Pancreas (tissue), 10 donors: ENCODE data around the gene CTPS2. TPM values are rescaled to one million over a fixed set of nuclear protein-coding genes. Genes with fewer than 3 reads are reported as not detected.

ENCODE experiments used
- ATAC-seq, 4 donors: fragments of 200-7000 bp; cut with Tn5 transposase; one replicate each; pipeline versions ENCODE4 v1.8.0 to v1.9.1; 2020; ENCODE audit warnings: mild to moderate bottlenecking in 4 of 4, moderate library complexity in 4 of 4
- DNase-seq, 6 donors: peaks; one replicate each; pipeline ENCODE4 v3.0.0-alpha.2; 2020
- FAIRE-seq: peaks from 2 replicates; lab custom pipeline; 2012; peaks lifted over from hg19 to GRCh38; lab: Jason Lieb, UNC
- H3K27ac ChIP-seq, 4 donors: fragments of 200-600 bp; sonication (generic); 1 replicate in 3 of 4; 2 replicates in 1 of 4; pipeline versions ENCODE4 v1.5.0 to v1.8.0; 2020
- H3K27me3 ChIP-seq, 4 donors: fragments of 200-600 bp; one replicate each; pipeline ENCODE4 v1.8.0; 2021
- H3K36me3 ChIP-seq, 3 donors: fragments of 200-600 bp; sonication (generic) in 1 of 3; one replicate each; pipeline versions ENCODE4 v1.5.0 to v1.8.0; 2020 to 2021
- H3K4me1 ChIP-seq, 3 donors: fragments of 200-600 bp; one replicate each; pipeline ENCODE4 v1.8.0; 2021
- H3K4me3 ChIP-seq, 4 donors: fragments of 200-600 bp; sonication (generic) in 2 of 4; one replicate each; pipeline versions ENCODE4 v1.5.0 to v1.8.0; 2020 to 2021
- H3K9me3 ChIP-seq, 4 donors: fragments of 200-600 bp; one replicate each; pipeline ENCODE4 v1.8.0; 2021
- CTCF ChIP-seq, 4 donors: fragments of 200-600 bp; sonication (generic) in 3 of 4; IDR thresholded peaks; one replicate each; pipeline versions ENCODE4 v1.5.0 to v1.8.0; 2021; ENCODE audit warnings: antibody characterized with exemption in 4 of 4
- WGBS, 2 donors: extraction: QIAGEN DNeasy Blood & Tissue Kit; methylation state at CpG; one replicate each; pipeline ENCODE4 v1.1.7; 2013; 5-methylcytosine and 5-hydroxymethylcytosine counted together
- intact Hi-C, 3 donors: fragments of 100-400 bp; cut with DNase I; formaldehyde crosslinking; loops; one replicate each; pipeline versions ENCODE4 v1.11.1 to v1.14.2; 2022
- polyA plus RNA-seq, 2 donors: library from polyadenylated mRNA; stranded (reverse); fragments of 200-250 nt; gene quantifications; one replicate each; pipeline ENCODE4 v1.2.3, GENCODE V29; 2013
- total RNA-seq, 6 donors: library from RNA; stranded (reverse); fragmentation: NEBNext Ultra II Directional in 4 of 6; extraction: Animal tissue kit (Norgen Biotek cat#: 25700) in 4 of 6; gene quantifications; one replicate each; pipeline versions ENCODE4 v1.2.1 to v1.2.4, GENCODE V29; 2021 to 2023
- donor health status: healthy with polysubstance abuse.
- donor health status: DM: no; HTN: no; CAD: no; lungs with moderate emphysema.
- donor health status: DM: no; HTN: no; CAD: no.
- donor health status: control.
- donor health status: control.
- donor health status: Bipolar disorder and iron deficiency.
- donor health status: DM: yes; HTN: yes; CAD: no.
- donor health status: DM: no; HTN: no; CAD: no.
- donor health status: DM: no; HTN: no; CAD: no.
- donor health status: DM: yes; HTN: yes; CAD: no.

Gene CTPS2
- total and polyA plus RNA-seq, 8 donors: 5.7 to 13.3 (median 8.8) TPM

GRCh38 chrX:16651391-16652024 lies 61.0 kb downstream of the CTPS2 start:
- Histone ChIP-seq H3K4me1 (no peaks in the 10 kb centered on the region), H3K27ac (no peak overlapping the region), H3K9me3 (no peaks in the 10 kb centered on the region), H3K4me3 (no peak overlapping the region), H3K36me3 (no peaks in the 10 kb centered on the region), H3K27me3 (no peaks in the 10 kb centered on the region)
- no peak for FAIRE-seq
- DNase-seq: no peak
- whole genome bisulfite sequencing, 2 donors: 87 to 95% methylated on average over 4 of the region's 4 CpGs
- ATAC-seq: no peak
- intact Hi-C loops: no loop called here
- TF ChIP-seq CTCF (IDR thresholded peaks at IDR 0.05): no peak

- Histone ChIP-seq H3K4me3 (no peak within 1 kb of the TSS), H3K27ac (no peak within 1 kb of the TSS), H3K9me3 (no peaks in the 10 kb centered on the region), H3K4me1 (no peaks in the 10 kb centered on the region), H3K27me3 (no peaks in the 10 kb centered on the region), H3K36me3 (no peaks in the 10 kb centered on the region)
- intact Hi-C loops: no loop called here
- FAIRE-seq: no peak
- no peak for DNase-seq
- TF ChIP-seq CTCF (IDR thresholded peaks at IDR 0.05): no peak
- WGBS, 2 donors: 89 to 95% methylated on average over 4 of the region's 4 CpGs
- no peak for ATAC-seq
Measured at GRCh38 chrX:16649858-16650257, 62.6 kb downstream of the CTPS2 start, which contains the start of gene S100G. S100G (plus strand) TSS chrX:16650158; CDS start chrX:16651007, 849 bp downstream.

- FAIRE-seq: no peak
- intact Hi-C loops: no loop called here
Measured at GRCh38 chrX:16646366-16647138, 65.9 kb downstream of the CTPS2 start.

GRCh38 chrX:16643176-16643575 lies 69.3 kb downstream of the CTPS2 start:
- no peak overlapping the region for H3K27ac ChIP-seq
- intact Hi-C loops: no loop called here
- no peak for TF ChIP-seq CTCF (IDR thresholded peaks at IDR 0.05)
- FAIRE-seq: no peak
- no peaks in the 10 kb centered on the region for H3K4me1 ChIP-seq
- no peaks in the 10 kb centered on the region for H3K36me3 ChIP-seq
- ATAC-seq: no peak
- no peaks in the 10 kb centered on the region for H3K9me3 ChIP-seq
- no peak for DNase-seq
- 82 to 91% methylated on average over 5 of the region's 5 CpGs for WGBS, 2 donors
- H3K27me3 ChIP-seq: no peaks in the 10 kb centered on the region
- no peak overlapping the region for H3K4me3 ChIP-seq

More at GRCh38 chrX:16646366-16647138, 65.9 kb downstream of the CTPS2 start:
- no peak for ATAC-seq
- H3K4me1 ChIP-seq: no peaks in the 10 kb centered on the region
- no peak overlapping the region for H3K4me3 ChIP-seq
- no peaks in the 10 kb centered on the region for H3K27me3 ChIP-seq
- H3K9me3 ChIP-seq: no peaks in the 10 kb centered on the region
- WGBS, 2 donors: 57 to 64% methylated on average over 4 of the region's 4 CpGs
- no peaks in the 10 kb centered on the region for H3K36me3 ChIP-seq
- H3K27ac ChIP-seq: no peak overlapping the region
- no peak for TF ChIP-seq CTCF (IDR thresholded peaks at IDR 0.05)
- no peak for DNase-seq

- FAIRE-seq: no peak
Measured at GRCh38 chrX:16640823-16641222, 71.6 kb downstream of the CTPS2 start.

More at GRCh38 chrX:16640823-16641222, 71.6 kb downstream of the CTPS2 start:
- Histone ChIP-seq H3K27ac (no peak overlapping the region), H3K27me3 (no peaks in the 10 kb centered on the region), H3K4me3 (no peak overlapping the region), H3K4me1 (no peaks in the 10 kb centered on the region), H3K36me3 (no peaks in the 10 kb centered on the region), H3K9me3 (no peaks in the 10 kb centered on the region)
- no peak for TF ChIP-seq CTCF (IDR thresholded peaks at IDR 0.05)
- intact Hi-C loops: no loop called here
- WGBS, 2 donors: 61 to 83% methylated on average over 4 of the region's 4 CpGs
- ATAC-seq (no peak), DNase-seq (no peak)
